Measurements from ENCODE around the gene ERGIC1. TPM values are rescaled to one million over a fixed set of nuclear protein-coding genes. Genes with fewer than 3 reads are reported as not detected.

The ERGIC1 gene
- total RNA-seq, 1 donor from 2014 or later, result 81.3 TPM

DNA sequence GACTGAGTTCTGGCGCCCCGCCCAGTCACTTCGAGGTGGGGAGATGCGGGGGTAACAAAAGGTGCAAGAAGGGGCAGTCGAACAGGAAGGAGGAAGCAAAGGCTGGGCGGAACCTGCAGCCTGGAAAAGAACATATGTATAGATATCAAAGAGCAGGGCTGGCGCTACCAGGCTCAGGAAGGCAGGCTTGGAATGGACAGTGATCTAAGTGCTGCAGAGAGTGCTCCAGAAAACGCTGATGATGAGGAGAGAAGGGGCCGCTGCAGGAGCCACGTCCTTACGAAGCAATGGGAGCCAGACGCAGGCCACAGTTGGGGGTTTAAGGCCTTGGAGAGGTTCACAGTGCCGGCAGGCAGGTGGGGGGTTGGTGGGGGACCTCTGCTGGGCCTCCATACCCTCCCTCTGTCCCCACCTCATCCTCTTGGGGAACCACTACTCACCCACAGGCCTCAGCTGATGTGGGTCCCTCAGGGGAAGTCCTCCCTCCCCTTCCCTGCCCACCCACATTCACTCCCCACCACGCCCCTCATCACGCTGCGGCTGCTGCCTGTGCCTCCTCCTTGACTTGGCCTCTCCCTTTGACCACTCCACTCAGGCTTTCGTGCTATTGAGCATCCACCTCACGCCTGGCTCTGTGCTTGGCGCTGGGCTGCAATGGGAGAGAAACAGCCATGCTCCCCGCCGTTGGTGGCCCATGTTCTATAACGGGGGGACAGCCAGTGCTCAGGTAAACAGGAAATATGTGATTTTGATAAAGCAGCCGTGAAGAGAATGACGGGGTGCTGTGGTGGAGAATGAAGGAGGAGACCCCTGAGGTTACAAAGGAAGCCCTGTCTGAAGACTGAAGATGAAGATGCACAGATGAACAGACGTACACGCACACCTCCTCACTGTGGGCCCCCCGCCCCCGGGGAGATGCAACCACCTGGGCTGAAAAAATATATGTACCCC, 84.6 kb downstream of the ERGIC1 start:
- DNase-seq (ENCODE audit: low read depth in 2 of 2), result no peak

GRCh38 chr5:172919525-172920446, 85.7 kb downstream of the ERGIC1 start:
- DNase-seq (ENCODE audit: low read depth in 2 of 2), result peak in 1 of 2 donors; percentile 36

DNA sequence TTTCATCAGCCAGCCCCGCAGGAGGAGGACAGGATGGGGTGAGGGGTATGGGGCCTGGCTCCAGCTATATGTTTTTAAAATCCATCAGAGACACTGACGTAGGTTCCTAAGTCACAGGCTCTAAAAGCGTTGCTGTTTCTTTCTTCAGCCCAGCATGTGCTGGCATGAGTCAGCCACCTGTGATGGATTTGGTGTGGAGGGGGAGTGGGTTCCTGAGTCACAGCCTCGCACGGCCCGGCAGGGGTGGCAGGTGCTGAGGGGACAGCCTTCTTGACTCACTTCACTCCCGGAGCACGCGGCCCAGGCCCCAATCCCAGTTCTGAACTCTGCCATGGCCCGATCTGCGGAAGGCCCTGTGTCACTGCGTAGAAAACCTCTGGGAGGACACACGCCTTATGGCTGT, 86.4 kb downstream of the ERGIC1 start:
- peak; percentile 61 to 98 for DNase-seq (ENCODE audit: low read depth in 2 of 2)

DNA sequence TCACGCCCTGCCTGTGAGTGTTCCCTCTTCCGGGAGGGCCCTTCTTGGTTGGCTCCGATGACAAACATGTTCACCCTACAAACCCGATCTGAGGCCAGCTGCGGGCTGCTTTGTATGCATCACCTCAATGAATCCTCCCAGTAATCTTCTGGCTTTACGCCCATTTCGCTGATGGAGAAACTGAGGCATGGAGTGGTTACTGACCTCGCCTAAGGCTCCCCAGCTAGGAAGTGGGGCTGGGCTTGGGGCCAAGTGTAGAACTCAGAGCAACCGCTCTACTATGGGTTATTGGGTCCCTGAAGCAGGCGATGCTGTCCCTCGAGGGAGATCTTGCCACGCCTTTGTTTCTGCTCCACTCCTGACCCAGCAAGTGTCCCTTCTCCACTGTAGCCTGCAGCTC, 86.9 kb downstream of the ERGIC1 start:
- no peak for DNase-seq (ENCODE audit: low read depth in 2 of 2)

DNA sequence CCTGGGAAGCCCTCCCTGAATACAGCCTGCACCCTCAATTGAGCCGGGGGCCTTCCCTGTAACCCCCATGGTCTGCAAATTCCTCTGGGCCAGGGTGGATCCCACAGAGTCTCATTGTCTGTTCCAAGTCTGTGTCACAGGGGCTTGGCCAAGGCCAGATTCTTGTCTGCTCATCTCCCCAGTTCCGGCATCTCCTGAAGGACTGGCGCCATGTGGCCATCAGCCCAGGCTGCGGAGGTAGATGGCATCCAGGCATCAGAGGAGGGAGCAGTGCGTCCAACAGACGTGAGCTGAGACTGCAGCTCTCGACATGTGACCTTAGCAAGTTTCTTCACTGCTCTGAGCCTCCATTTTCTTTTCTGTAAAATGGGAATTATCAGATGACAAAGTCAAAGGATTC, 87.9 kb downstream of the ERGIC1 start:
- DNase-seq (ENCODE audit: low read depth in 2 of 2), result no peak

DNA sequence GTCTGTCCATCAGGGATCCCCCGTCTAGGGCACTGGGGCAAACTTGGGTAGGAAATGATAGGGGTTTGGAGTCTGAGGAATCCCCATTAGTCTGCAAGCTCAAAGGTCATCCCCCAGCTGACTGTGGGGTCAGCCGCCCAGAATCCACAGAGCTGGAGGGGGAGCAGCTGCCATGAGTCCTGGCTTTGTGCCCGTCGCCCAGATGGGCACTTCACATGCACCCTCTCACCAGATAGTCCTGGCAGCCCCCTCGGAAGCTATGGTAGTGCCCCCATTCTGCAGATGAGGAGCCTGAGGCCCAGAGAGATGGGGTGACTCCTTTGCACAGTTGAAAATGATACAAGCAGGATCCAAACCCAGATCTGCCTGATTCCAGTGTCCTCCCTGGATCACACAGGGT, 89.5 kb downstream of the ERGIC1 start:
- no peak for DNase-seq (ENCODE audit: low read depth in 2 of 2)

- no peak for DNase-seq (ENCODE audit: low read depth in 2 of 2)
Measured at GRCh38 chr5:172925336-172925948, 91.4 kb downstream of the ERGIC1 start.

GRCh38 chr5:172926008-172926523, 92.0 kb downstream of the ERGIC1 start:
- DNase-seq (ENCODE audit: low read depth in 2 of 2), result no peak

DNA sequence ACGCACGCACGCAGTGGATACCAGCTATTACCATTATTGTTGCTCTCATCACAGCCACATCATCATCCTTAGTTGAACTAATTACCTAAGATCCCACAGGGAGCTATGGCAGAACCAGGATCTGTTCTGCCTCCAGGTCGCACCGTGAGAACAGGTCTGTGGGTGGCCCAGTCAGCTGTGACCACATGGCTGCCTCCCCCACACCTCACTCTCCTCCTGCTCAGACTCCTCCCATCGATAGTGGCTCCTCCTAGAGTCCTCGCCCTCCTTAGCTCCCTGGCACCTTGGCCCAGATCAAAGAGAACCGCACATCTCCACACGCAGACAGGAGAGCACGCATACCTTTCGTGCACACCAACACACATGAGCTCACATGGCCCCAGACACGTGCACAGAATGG, 92.7 kb downstream of the ERGIC1 start:
- DNase-seq (ENCODE audit: low read depth in 2 of 2), result no peak

GRCh38 chr5:172929371-172929838, 95.4 kb downstream of the ERGIC1 start:
- DNase-seq (ENCODE audit: low read depth in 2 of 2), result peak in 1 of 2 donors; percentile 88

DNA sequence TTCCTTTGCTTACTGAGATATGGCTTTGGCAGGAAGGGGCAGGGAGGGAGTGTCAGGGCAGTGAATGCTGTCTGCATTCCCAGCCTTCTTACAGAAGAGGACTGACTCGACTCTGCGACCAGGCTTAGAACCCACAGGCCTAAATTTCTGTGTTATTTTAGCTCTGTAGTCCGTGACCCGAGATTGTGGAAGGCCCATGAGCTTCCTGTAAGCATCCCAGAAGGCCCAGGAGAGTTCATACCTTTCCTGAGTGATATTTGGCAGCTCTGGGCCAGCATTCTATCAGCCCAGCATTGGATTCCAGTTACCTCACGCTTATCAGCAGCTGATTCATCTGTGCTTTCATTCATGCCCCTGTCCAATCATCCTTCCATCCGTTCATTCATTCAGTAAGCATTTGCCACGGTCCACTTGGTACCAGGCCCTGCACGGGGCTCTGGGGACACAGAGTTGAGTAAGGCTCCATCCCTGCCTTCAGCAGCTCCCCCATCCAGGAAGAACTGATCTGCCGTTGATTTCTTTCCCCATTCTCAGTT, 97.0 kb downstream of the ERGIC1 start:
- peak; percentile 81 to 83 for DNase-seq (ENCODE audit: low read depth in 2 of 2)

DNA sequence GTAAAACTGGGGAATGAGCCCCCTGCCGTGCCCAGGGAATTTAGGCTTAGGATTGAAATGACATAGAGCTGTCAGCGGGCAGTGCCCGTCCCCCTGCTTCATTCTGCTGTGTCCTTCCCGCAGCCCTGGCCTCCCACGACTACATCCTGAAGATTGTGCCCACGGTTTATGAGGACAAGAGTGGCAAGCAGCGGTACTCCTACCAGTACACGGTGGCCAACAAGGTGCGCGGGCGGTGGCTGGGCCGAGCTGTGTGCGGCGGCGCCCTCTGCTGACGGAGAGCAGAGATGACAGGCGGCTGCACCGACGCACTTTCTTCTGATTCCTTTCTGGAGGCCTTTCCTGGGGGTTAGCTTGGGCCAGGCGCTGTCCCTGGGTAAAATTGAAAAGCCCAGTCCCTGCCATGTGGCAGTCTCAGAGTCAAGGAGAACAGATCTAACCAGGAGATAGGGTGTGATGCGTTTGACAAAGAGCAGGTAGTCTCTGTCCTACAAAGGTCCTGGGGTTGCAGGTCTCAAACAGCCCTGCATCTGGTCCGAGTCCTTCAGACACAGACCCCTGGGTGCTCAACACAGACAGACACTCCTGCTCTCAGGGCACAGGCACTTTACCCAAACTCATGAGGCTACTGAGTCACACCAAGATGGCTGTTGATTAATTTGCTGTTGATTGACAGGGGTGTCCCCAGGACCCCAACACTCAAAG, 98.4 kb downstream of the ERGIC1 start:
- DNase-seq (ENCODE audit: low read depth in 2 of 2), result peak; percentile 81

- DNase-seq (ENCODE audit: low read depth in 2 of 2), result no peak
Measured at GRCh38 chr5:172933238-172933637, 99.2 kb downstream of the ERGIC1 start.

DNA sequence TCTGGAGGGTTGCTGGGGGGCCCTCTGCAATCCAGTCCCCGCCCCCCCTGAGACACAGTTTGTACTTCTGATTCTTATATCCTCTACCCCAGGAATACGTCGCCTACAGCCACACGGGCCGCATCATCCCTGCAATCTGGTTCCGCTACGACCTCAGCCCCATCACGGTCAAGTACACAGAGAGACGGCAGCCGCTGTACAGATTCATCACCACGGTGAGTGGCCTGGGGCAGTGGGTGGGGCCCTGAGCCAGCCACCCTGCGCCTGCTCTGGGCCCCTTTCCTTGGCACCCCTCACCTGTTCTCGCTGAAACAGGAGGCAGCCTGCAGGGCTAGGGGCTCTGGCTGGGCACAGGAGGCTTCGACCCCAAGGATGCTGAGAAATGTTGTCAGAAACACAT, 101.0 kb downstream of the ERGIC1 start:
- DNase-seq (ENCODE audit: low read depth in 2 of 2), result no peak

- no peak for DNase-seq (ENCODE audit: low read depth in 2 of 2)
Measured at GRCh38 chr5:172936401-172936800, 102.3 kb downstream of the ERGIC1 start.

- peak; percentile 34 to 47 for DNase-seq (ENCODE audit: low read depth in 2 of 2)
Measured at GRCh38 chr5:172939071-172939470, 105.0 kb downstream of the ERGIC1 start.

- DNase-seq (ENCODE audit: low read depth in 2 of 2), result no peak
Measured at GRCh38 chr5:172939611-172940267, 105.7 kb downstream of the ERGIC1 start.

DNA sequence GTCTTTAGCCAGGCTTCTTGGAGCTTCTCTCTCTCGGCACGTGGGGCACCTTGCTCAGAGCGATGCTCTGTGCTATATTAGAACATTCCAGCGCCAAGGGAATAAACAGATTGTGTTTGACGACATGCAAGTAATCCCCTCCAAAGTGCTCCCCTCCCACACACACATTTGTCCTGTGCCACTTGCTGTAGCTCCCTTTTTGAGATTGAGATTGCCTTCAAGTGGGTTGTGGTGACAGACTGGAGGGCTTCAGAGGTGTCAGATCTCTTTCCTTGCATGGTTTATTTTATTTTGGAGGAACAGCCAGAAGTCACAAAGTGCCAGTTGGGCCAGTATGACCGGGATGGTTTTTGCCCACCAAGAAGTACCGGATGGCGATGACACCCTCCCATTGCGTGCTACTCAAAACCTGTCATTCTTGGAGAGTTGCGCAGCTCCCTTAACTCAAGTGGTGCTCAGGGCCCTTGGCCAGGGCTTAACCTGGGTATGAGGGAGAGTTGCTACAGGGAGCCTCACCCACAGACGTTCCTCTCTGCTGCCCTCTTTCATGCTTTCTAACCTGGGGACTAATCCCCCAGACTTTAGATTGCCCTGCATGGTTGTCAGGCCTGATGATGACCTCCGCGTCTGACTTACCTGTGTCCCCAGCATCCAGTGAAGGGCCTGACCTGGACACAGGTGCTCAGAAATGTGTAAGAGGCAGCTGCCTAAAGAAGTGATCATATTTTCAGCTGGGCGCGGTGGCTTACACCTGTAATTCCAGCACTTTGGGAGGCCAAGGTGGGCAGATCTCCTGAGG, 106.4 kb downstream of the ERGIC1 start:
- DNase-seq (ENCODE audit: low read depth in 2 of 2), result no peak

DNA sequence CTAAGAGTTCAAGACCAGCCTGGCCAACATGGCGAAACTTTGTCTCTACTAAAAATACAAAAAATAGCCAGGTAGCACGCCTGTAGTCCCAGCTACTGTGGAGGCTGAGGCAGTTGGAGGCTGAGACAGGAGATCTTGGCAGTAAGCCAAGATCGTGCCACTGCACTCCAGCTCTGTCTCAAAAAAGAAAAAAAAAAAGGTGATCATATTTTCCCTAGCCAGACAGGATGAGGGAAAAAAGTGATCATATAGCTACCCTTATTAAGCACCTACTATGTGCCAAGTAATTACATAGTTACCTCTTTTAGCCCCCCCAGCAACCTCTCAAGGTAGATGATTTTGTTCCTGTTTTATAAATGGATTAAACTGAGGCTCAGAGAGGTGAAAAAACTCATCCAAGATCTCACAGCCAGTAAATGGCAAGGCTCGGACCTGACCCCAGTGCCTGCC, 107.0 kb downstream of the ERGIC1 start:
- DNase-seq (ENCODE audit: low read depth in 2 of 2), result peak; percentile 37 to 44

Data from lung microvascular endothelial cell (primary cell).